GM13977 (cell line): Measurements from ENCODE around the gene NEK7.

Experiments
- DNase-seq: peaks from one replicate; pipeline ENCODE4 v3.0.0; 2012; ENCODE audit warnings: low spot score
- in situ Hi-C: fragments of 300-500 bp; cut with MboI; formaldehyde crosslinking; loops from one replicate; pipeline ENCODE4 v1.12.0; 2022; ENCODE audit warnings: low sequenced_read_pairs, low pct_unique_long_range_greater_than_20kb, mixed read lengths, inconsistent platforms; ENCODE audit not compliant: unreplicated experiment
- TF ChIP-seq, protein P1 (sequence below): IDR thresholded peaks from 2 replicates; pipeline ENCODE4 v1.5.1; 2012; ENCODE audit warnings: mild to moderate bottlenecking, control low read depth; ENCODE audit not compliant: insufficient read depth; ENCODE audit errors: extremely low read depth, missing control alignments

The NEK7 gene

DNA sequence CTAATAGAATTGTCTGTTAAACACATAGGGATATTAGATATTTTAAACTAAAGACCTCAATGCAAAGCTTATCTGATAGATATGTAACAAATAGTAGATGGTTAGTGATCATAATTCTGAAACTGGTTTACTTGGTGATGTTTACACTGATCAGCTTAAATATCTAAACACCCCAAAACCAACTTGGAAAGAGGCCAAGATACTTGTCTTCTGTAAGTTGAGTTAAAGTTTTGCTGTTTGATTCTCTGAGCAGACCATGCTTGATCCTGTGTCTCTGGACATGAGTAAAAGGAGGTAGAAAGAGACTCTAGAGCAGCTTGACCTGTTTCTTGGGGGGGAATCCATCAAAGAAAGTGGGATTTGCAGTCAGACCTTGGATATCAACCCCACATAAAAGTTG lies 107.5 kb downstream of the NEK7 start:
- TF ChIP-seq, protein P1, sequence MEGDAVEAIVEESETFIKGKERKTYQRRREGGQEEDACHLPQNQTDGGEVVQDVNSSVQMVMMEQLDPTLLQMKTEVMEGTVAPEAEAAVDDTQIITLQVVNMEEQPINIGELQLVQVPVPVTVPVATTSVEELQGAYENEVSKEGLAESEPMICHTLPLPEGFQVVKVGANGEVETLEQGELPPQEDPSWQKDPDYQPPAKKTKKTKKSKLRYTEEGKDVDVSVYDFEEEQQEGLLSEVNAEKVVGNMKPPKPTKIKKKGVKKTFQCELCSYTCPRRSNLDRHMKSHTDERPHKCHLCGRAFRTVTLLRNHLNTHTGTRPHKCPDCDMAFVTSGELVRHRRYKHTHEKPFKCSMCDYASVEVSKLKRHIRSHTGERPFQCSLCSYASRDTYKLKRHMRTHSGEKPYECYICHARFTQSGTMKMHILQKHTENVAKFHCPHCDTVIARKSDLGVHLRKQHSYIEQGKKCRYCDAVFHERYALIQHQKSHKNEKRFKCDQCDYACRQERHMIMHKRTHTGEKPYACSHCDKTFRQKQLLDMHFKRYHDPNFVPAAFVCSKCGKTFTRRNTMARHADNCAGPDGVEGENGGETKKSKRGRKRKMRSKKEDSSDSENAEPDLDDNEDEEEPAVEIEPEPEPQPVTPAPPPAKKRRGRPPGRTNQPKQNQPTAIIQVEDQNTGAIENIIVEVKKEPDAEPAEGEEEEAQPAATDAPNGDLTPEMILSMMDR = no peak
- in situ Hi-C loops = no loop called here

DNA sequence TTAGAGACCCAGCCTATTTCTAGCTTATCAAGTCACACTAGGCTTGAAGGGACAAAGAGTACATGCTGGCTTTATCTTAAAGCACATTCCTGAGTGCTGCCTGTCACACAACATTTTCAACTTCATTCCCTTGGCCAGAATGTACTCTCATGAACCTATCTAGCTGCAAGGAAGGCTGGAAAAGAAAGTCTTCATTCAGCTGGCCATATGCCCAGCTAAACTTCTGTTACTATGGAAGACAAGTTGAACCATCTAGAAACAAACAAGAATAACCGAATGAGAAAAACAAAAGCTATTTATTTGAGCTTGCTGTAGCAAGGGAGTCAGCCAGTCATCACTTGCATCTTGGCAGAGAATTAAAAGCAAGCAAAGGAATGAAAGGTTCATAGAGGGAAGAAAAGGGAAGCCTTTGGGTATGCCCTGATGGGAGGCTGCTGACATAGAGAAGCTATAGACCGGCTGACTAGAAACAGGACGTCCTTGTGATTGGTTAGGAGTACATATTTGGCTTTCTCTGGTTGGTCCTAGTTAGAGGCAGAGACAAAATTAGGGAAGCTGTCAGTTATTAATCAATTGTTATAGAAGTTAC lies 108.4 kb downstream of the NEK7 start:
- in situ Hi-C loops = no loop called here

More for the DNA sequence above, 107.5 kb downstream of the NEK7 start:
- no peak for DNase-seq

DNA sequence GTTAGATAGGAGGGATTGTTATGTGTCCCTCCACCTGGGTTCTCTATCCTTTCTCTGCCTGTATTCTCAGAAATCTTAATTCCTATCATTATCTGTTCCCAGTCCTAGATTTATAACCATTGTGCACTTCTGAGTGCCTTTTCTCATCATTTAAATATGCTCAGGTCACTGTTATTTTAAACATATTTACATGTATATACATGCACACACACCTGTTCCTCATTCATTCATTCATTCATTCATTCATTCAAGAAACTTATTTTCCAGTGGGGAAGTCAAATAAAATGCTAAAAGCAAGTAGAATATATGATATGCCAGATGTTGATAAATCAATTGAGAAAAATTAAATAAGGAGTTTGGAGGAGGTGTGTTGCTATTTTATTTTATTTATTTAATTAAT lies 110.3 kb downstream of the NEK7 start:
- TF ChIP-seq, protein P1 = no peak
- DNase-seq = no peak
- in situ Hi-C loops = no loop called here

More for the DNA sequence above, 108.4 kb downstream of the NEK7 start:
- DNase-seq = no peak
- TF ChIP-seq, protein P1 = no peak

DNA sequence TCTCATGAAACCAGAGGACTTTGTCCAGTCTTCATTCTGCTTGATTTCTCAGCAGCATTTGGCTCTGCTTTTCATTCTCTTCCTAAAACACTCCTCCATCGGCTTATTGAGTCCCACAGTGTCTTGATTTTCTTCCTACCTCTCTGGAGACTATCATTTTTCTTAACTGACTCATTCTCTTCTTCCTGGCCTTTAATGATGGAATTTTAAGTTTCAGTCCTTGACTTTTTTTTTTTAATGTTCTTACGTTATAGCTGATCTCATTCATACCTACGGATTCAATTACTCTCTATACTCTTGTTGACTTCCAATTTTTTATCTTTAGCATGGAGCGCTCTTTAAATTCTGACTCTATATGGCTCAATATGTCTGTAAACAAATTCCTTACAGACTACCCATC lies 111.1 kb downstream of the NEK7 start:
- TF ChIP-seq, protein P1 = no peak
- in situ Hi-C loops = no loop called here
- no peak for DNase-seq

DNA sequence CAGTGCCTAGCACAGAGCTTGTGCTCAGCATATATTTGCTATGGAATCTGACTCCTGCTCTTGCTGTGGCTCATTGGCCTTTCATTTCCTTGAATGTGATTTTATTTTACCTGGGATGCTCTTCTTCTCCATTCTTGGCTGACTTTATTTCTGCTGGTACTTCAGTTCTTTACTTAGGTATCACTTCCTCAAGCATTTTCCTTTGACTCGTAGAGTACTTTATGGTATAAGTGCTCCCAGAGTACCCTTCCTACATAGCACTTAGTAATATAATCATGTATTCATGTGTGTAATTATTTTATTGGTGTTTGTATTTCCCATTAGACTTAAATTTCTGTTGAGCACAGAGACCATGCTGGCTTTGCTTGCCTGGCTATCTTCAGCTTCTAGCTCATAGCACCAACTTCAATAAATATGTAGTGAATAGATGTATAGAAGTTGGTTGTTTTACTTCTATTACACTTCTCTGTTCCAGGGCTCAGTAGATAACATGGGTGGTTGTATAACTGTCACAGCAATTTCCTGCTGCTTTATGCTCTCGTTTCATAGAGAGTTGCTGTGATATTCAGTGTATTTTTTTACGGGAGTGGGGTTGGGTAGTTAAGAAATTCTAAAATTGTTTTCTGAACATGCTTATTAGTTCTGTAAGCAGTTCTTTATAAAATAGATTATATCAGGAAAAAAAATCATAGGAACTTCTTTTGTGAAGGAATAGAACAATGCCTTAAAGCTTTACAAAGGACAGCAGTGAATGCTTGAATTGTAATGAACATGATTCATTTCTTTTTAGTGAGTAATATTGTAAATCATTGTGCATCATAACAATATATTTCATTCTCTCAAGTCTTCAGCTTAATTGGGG lies 112.2 kb downstream of the NEK7 start:
- no peak for DNase-seq
- in situ Hi-C loops = no loop called here
- TF ChIP-seq, protein P1 = no peak

DNA sequence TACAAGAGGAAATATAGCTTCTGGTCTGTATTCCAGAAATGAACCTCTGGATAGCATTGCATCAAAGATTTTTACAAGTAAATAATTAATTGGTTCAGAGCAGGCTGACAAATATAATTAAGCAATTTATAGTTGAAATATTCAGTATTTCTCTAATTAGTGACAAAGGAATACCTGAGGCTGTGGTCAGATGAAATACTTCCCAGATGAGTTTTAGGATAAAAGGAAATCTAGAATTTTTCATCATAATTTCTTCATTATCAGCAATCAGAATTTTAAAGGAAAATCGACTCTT lies 112.8 kb downstream of the NEK7 start:
- no peak for DNase-seq
- in situ Hi-C loops = no loop called here
- TF ChIP-seq, protein P1 = no peak
